AG10803 (cell line): ENCODE data around the gene WDR70.

Source experiments
- DNase-seq: peaks from one replicate; pipeline ENCODE4 v3.0.0; 2010; ENCODE audit warnings: low read depth
- H3K4me3 ChIP-seq: 2 replicates; pipeline ENCODE4 v1.5.1; 2011; ENCODE audit warnings: mild to moderate bottlenecking, low read length, control low read depth
- TF ChIP-seq, protein P1 (sequence below): conservative IDR thresholded peaks from 2 replicates; pipeline ENCODE4 v1.5.1; 2011; ENCODE audit warnings: mild to moderate bottlenecking, low read length, control low read depth, inconsistent platforms

Gene WDR70

GRCh38 chr5:37695647-37696046 is 316.5 kb downstream of the WDR70 start:
- no peak for DNase-seq
- TF ChIP-seq, protein P1, sequence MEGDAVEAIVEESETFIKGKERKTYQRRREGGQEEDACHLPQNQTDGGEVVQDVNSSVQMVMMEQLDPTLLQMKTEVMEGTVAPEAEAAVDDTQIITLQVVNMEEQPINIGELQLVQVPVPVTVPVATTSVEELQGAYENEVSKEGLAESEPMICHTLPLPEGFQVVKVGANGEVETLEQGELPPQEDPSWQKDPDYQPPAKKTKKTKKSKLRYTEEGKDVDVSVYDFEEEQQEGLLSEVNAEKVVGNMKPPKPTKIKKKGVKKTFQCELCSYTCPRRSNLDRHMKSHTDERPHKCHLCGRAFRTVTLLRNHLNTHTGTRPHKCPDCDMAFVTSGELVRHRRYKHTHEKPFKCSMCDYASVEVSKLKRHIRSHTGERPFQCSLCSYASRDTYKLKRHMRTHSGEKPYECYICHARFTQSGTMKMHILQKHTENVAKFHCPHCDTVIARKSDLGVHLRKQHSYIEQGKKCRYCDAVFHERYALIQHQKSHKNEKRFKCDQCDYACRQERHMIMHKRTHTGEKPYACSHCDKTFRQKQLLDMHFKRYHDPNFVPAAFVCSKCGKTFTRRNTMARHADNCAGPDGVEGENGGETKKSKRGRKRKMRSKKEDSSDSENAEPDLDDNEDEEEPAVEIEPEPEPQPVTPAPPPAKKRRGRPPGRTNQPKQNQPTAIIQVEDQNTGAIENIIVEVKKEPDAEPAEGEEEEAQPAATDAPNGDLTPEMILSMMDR = no peak
- no peak overlapping the region for H3K4me3 ChIP-seq

DNA sequence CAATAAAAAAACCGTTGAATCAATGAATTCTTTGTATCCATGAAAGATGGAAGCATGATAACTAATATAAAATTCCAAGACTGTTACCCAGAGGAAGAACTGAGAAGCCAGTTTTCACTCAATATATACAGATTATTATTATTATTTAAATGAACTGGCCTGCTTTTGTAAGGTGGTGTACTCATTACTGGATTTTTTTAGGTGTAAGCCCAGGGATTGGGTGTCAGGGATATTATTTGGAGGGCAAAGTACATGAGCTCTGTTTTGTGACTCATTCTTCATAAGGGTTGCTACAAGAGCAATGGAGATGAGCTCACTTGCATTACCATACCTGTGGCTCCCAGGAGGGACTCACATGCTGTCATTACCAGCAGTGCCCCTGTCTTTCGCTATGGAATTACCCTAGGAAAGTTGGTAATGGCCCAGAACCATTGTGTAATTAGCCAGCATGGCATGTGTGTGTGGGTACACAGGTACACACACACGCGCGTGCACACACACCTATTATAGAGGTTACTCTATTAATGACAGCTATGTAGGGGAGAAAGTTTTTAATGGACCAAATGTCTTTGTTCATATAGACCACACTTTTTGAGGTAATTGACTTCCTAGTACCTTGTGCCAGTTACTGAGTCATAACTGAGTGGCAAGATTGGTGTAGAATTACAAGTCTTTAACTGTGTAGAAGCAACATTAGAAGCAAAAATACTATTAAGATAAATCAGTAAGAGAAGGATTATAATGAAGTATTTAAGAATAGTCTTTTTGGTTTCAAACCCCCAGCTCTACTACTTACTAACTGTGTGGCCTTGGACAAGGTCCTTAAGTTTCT is 317.3 kb downstream of the WDR70 start:
- TF ChIP-seq, protein P1 = no peak
- peak; percentile 48 for DNase-seq
- H3K4me3 ChIP-seq = no peak overlapping the region

GRCh38 chr5:37701868-37702267 is 322.8 kb downstream of the WDR70 start:
- no peak for DNase-seq
- TF ChIP-seq, protein P1 = no peak
- H3K4me3 ChIP-seq = no peak overlapping the region

DNA sequence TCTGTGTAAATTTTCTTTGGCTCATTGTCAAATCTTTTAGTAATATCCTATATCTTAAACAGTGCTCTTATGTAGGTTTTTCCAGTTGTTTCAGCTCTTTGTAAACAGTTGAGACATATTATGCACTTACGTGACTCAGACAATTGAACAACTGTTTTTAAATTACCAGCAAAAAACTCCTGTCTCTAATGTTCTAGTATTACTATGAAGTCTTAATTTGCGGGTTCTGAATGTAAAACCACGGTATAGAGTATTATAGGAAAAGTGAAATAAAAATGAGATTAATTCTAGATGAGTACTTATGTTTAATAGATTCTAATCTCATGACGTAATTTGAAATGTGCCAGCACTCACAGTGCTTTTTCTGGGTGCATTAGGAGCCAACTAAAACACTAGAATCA is 324.7 kb downstream of the WDR70 start:
- DNase-seq = no peak
- no peak overlapping the region for H3K4me3 ChIP-seq
- TF ChIP-seq, protein P1 = no peak

DNA sequence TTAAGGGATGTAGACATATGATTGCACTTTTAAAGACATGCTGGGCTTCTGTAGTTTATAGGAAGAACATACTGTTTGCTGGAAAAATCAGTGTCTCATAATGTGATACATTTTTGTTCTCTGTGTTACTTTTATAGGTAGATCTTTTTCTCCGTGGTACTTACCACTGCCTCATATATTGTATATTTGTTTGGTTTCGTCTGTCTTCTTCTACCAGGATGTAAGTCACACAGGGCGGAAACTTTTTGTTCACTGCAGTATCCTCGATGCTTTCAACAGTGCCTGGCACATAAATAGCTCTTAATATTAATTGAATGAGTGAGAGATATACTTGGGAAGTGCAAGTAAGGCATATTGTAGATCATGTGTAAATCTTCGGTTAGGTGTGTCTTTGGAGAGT is 325.3 kb downstream of the WDR70 start:
- H3K4me3 ChIP-seq = no peak overlapping the region
- no peak for DNase-seq
- TF ChIP-seq, protein P1 = no peak

DNA sequence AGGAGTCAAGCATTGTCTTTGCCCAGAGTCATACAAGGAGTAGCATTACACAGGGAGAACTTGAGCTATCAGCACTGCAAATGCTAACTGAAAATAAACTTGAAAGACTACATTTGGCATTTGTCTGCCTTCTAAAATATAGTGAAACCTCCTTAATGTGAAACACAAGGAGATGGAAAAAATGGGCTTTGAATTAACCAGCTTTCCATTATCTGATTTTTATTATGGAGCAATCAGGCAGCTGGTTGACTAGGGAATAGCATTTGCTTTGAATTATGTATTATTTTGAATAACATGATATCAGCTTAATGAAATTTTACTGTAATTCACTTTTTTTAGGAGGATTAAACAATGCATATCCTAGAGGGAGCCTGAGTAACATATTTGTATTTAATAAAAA is 329.9 kb downstream of the WDR70 start:
- TF ChIP-seq, protein P1 = no peak
- no peak overlapping the region for H3K4me3 ChIP-seq
- peak; percentile 17 for DNase-seq

- DNase-seq = peak; percentile 33
- H3K4me3 ChIP-seq = no peak overlapping the region
- TF ChIP-seq, protein P1 = no peak
Measured at GRCh38 chr5:37710965-37711364, 331.8 kb downstream of the WDR70 start.
